Activated CD8-positive, alpha-beta memory T cell treated with anti-CD3 and anti-CD28 coated beads for 48 hours (primary cell): ENCODE measurements around the gene PTPN3.

Experiments
- DNase-seq, 3 experiments: peaks; one replicate each; pipeline ENCODE4 v3.0.0-alpha.2; 2020; ENCODE audit warnings: low read depth in 2 of 3, low spot score in 2 of 3

PTPN3 gene

DNA sequence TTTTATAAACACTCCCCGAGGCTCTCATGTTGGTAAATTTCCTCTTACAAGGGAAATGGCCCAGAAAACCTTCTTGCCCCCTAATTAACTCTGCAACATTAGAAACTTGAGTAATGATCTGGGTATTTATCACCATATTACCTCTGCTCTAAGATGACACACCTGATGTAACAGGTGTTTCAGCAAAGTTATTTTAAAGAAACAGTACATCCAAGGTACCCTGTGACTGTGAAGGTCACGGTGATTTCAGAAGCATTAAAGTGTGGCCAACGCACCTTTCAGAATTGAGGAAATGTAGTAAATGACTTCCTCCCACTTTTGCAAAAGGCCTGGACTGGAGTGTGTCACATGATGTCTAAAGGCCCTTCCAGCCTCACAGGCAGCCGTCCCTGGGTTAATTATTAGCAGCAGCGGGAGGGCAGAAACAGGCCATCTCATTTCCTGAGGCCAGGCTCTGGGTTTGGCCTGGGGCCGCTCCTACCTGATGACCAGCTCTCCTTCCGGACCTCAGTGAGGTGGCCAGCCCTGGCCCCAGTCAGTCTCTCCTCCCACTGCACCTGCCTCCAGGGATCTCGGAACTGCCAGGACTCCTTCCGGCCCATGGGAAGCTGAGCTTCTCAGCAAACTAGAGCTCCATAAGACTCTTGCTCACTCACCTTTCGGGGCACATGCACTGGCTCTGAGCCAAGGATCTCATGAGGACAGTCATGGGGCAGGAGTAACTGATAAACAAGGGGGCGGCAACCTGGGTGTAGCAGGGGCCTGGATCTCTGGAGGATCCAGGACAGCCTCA, 20.7 kb downstream of the PTPN3 start:
- no peak for DNase-seq

DNA sequence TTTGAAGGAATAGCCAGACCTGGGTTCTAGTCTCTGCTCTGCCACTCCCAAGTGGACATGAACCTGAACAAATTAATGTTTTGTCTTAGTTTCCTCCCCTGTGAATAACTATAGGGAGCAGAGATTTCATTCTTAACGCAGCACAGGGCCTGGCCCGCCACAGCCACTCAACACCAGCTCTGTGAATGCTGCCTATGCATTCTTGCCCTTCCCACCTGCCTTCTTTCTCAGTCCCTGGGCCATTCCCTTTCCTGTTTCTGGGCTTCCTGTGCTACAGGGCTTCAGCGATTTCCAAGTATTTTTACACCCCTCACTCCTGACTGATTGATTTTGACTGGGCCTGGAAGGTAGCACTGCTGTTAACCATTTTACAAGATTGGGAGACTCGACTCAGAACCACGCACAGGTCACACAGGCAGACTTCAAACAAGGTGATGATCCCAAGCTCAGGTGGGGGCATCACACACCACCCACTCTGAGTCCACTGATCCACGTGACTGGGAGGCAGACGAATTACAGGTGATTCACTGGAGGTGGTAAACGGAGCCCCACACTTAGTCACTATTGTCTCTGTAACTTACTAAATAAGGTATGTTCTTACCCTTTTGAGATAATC, 21.4 kb downstream of the PTPN3 start:
- DNase-seq, result no peak

DNA sequence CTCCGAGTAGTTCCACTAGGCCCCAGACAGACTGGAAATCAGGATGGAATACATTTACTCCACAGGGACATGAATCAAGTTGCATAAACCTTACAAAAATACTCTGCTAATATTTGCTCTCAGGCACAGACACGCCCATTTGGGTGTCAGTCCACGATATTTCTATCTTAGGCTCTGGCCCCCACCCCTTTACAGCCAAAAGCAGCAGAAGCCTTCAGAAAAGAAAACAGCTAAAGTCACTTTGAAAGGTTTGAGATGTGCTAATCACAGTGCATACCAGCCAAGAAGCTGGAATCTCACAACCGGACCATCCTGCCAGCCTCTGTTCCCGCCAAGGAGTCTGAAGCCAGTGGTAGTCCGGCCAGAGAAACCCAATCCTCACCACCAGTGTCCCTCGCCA, 22.6 kb downstream of the PTPN3 start:
- no peak for DNase-seq

DNA sequence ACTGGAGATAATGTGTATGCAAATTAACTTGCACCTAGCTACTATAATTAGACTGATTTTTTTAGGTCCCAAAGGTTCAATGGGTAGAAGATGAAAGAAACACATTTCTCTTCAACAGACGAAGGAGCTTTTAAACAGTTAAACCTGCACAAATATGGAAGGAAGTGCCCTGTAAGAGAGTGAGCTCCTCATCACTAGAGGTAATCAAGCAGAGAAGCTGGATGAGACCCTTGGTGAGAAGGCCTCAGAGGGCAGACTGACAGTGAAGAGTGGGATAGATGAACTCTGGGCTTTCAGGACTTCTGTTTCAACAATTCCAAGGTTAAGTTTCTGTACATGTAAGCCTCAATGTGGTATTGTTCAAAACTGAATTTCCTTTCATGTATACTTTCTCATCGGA, 23.2 kb downstream of the PTPN3 start:
- DNase-seq, result no peak

DNA sequence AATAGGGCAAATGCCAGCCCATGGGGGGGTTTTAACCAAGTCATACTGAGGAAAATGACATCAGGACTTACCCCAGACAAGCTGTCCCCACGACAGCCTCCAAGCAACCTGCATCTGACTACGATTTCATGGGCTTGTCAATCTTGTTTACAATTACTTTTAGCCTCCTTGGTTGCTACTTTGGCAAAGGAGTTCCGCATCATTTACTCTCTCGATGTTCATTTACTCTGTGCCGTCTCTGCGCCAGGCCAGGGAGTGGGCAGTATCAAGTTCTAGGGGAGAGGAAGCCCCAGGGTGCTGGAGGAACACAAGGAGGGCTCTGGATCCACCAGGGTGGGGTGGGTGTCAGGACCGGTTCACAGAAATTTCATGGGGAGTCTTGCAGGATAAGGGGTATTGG, 23.9 kb downstream of the PTPN3 start:
- DNase-seq, result no peak

DNA sequence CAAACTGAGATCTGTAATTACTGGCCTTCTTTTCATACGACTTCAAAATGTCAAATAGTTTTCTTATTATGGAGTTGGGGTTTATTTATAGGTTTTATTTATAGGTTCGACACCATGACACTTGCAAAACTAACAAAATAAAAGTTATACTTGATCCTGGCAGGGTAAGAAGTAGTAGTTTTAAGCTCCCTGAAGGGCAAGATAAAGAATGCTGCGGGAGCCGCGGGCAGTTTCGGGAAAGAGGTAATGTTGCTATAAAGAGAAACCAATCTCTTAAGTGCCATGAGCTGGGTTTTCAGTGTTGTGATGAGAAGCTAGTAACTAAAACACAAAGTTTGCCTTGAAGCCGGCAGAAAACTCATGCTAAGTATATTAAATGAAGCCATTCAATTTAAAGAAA, 24.8 kb downstream of the PTPN3 start:
- no peak for DNase-seq

DNA sequence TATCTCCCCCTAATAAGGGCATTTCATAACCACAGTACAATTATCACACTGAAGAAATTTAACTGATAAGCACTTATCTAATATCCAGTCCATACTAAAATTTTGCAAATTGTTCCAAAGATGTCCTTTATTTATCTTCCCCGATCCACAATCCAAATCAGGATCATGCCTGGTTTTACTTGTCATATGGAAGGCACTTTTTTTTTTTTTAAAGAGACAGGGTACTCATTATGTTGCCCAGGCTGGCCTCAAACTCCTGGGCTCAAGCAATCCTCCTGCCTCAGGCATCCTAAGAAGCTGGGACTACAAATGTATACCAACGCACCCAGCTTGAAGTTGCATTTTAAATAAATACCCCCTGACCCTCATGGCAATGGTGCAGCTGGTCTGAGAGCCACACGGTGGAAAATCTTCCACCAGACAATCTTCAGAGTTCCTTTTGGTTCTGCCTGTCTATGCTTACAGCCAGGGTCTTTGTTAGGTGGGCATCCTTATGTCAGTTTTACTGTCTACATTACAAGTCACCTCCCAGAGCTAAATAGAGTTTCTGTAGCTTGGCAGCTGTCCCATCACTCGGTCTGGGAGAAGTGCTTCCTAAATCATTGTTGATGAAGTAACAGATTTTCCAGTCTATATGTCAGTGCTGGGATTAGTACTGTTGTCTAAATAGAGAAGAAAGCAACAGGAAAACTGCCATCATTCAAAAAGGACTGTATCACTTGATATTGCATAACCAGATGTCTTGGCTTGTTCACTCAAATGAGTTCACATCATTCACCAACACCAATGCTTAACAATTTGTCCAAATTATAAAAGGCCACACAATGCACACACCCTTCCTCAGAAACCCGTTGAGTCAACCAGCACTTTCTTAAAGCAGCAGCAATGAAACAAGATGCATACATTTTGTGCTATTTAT, 26.4 kb downstream of the PTPN3 start:
- DNase-seq, result no peak

DNA sequence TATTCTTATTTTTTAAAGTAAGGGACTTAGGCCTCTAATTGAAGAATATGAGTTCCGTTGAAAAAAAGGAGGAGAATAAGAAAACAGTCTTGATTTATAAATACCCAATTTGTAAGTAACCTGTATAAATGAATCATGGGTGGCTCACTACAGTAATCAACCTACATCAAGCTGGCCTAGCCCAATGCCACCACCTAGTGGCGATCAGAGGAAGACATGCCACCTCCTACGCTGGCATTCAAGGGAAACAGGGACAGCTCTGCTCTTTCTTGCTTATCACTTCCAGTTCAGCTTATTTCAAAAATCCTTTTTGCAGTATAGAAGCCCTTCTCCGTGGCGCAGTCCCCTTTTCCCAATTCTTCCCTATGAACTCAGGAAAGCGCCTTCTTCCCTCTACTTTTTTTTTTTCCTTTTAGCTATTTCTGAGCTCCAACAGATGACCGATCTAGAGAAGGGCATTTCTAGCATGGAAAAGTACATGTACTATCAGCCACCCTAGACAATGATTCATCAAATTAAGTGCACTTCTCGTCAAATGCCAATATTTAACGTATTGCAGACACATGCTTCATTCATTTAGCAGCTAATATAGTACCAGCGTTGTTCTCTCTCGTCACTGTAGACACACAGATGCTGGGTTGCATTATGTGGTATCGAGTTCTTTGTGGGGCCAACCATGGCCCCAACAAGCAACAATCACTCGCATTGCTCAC, 28.3 kb downstream of the PTPN3 start:
- peak; percentile 8 to 36 (median 21) for DNase-seq

DNA sequence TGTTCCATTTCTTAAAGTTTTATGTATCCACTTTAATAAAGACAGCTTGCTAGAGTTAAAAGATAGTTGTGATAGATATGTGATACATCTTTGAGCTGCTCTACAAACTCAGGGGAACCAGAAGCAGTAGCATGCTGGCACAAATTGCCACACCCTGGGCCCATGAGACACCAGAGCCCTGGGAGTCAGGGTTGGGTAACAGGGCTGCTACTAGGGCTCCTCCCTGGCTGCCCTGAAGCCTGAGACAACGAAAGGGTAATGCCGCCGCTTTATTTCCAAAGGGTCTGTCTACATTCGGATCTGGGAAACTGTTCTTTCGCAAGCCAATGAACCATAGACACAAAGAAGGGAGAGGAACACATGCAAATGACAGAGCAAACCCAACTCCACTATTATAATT, 29.2 kb downstream of the PTPN3 start:
- DNase-seq, result no peak

DNA sequence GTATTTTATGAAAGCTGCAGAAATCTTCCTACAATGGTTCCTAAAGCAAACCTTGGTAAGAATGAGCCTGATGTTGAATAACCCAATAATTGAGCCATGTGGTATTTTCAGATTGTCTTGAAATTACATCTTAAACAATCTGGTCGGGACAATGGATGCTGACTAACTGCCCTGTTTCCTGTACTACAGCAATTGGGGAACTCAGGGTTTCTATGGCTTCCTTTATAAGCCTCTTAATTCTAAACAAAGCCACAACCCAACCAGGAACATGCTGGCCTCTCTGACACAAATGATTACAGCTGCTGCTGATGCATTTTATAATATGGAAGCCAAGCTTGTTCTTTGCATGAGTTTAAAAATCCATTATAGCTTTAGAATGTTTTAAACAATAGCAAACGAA, 30.2 kb downstream of the PTPN3 start:
- no peak for DNase-seq

DNA sequence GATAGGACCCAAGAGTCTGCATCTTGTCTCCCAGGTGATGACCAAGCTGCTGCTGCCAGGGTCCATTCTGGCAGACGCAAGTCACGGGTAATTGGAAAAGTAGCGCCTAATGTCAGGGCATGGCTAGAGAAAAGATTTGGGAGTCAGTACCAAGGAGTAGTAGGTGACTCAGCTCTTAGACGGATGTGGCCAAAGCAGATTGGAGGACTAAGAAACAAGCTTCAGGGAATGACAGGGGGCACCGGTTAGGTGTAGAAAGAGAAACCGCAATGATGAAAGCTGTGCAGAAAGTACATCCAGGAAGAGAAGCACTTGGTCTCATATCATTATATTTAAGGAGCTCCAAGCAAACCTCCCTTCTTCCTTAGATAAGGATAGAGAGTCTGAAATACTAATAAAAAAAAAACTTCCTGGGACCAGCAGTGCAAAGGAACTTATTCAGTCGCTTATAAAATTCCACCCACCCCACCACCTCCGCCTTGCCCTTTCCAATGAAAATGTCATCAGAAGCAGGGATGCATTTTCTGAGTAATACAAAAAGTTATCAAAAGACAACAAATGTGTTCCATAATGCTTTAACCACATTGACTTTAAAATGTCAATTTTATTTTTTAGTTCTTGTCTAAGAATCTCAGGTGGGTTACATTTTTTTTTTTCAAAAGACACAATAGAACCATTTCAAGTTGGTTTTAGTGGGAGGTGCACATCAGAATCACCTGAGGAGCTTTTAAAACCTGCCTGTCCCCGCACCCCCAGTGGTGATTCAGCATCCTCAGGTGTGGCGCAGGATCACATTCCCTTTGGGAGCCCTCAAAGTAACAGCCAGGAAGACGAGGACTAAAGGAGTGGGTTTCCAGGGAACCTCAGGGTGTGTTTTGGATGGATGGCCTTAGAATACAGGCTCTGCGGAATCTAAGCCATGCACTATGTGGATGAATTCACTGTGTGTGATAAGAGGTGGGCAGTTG, 31.2 kb downstream of the PTPN3 start:
- DNase-seq, result no peak

DNA sequence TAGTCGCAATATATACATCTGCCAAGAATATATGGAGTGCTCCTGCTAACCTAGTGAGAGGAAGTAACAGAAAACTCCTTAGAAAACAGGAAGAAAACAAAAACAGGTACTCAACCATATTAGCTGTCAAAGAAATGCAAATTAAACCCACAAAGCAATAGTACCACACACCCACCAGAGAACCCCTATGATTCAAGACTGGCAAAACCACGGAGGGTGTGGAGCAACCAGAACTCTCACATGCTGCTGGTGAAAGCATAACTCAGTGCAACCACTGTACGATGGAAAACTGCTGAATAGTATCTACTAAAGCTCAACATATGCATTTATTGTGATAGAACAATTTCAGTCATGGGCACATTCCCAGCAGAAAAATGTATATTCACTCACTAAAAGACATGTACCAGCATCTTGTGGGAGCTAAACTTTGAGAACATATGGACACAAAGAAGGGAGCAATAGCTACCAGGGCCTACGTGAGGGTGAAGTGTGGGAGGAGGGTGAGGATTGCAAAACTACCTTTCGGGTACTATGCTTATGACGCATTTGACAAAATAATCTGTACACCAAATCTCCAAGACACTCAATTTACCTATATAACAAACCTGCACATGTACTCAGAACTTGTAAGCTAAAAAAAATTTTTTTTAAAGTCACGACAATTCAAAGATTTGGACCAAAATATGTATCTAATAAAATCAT, 34.0 kb downstream of the PTPN3 start:
- DNase-seq, result no peak

DNA sequence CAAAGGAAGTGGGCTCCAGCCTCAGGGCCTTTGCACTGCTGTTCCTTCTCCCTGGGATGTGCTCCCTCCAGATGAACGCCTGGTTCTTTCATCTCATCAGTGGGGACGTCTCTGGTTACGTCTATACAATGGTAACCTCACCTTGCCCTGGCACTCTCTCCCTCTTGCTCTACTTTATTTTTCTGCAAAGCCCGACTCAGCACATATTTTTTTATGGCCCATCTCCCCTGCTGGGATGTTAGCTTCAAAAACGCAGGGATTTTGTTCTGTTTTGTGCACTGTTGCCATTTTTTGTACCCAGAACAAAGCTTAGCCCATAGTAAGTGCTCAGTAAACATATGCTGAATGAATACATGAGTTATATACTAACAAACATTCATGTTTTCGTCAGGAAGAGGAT, 37.5 kb downstream of the PTPN3 start:
- DNase-seq, result no peak

DNA sequence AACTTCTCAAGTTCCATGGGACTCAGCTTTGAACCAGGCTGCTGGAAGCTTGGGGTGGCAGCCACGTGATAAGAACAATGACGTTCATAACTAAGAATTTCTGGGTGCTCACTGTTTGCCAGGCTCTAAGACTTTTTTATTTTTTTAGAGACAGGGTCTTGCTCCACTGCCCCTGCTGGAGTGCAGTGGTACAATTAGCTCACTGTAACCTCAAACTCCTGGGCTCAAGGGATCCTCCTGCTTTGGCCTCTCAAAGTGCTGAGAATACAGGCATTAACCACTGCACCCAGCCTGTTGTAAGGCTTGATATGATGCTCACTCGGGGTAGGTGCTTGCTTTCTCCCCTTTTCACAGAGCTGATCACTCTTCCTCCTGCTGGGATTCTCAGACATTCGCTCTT, 38.7 kb downstream of the PTPN3 start:
- DNase-seq, result no peak

DNA sequence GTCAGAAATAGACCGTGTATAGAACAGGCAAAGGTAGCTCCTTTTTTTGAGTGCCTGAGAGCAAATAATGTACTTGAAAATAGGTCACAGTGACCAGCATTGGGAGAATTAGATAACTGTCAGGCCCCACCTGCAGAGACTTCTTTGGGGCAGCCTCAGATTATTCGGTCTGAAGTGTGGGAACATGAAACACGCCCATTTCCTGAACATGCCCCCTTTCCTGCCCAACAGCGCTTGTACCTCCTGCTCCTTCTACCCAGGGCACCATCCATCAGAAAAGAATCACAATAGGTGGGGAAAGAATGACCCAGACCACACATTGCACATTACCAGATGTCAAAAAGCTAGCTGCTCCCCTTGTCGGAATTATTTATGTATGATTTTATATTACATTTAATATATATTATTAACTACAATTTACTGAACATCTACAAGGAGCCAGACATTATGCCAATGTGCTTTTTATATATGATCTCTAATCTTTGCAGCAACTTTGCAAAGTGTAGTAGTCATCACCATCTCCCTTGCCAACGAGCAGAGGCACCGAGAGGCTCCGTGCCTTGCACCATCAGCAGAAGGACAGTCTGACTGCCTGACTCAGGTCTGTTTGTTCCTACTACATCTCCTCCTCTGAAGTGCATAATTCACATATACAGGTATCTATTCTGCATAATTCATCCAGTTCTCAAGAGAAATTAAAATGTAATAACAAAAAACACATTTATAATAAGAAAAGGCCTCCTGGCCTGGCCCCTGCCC, 39.5 kb downstream of the PTPN3 start:
- no peak for DNase-seq

DNA sequence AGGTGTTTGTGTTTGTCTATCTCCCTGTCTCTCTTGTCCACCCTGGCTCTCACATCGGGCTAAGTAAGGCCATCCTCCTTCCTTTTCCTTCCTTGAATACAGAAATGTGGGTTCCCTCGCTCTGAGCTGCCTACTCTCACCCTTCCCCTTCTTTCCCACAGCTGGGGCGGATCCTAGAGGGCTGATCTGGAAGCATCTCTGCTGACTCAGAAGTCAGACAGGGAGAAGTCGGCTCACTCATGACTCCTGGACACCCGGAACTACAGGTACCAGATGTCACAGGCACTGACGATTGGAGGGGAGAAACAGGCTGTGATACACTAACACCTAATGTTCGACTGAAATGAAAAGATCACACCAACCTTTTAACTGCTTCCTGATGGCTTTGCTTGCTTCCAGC, 41.3 kb downstream of the PTPN3 start:
- DNase-seq, result no peak

DNA sequence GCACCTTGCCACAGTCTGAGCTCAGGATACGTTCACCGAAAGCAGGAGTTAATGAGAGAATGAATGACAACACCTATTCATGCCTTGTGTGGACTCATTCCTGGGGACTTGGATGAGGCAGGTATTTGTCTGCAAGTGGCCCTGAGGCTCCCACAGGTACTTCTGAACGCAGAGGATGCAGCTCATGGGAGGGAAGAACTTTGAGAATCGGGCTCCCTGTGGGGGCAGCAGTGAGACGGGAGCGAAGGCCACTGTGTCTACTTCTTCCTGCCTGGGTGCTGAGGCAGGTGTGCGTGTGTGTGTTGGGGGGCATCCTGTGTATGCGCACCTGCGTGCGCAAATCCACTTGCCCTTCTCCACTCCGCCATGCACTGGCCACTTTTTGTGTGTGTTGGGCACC, 42.2 kb downstream of the PTPN3 start:
- DNase-seq, result no peak

DNA sequence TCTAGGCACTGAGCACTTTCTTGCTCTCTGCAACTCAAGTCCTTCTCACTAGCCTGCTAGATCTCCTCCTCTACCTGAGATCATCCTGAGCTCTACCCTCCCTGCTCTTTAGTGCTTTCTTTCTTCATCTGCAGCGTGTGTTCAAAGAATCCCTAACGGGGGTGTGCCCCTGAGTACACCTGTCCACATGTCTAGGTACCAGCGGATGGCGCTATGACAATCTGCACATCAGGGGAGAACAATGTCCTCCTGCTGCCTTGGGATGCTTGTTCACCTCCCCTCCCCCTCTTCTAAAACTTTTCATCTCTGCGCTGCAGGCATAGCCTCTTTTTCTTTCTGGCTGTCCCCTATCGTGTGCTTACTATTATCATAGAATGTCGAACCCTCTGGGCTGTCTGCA, 42.7 kb downstream of the PTPN3 start:
- no peak for DNase-seq

DNA sequence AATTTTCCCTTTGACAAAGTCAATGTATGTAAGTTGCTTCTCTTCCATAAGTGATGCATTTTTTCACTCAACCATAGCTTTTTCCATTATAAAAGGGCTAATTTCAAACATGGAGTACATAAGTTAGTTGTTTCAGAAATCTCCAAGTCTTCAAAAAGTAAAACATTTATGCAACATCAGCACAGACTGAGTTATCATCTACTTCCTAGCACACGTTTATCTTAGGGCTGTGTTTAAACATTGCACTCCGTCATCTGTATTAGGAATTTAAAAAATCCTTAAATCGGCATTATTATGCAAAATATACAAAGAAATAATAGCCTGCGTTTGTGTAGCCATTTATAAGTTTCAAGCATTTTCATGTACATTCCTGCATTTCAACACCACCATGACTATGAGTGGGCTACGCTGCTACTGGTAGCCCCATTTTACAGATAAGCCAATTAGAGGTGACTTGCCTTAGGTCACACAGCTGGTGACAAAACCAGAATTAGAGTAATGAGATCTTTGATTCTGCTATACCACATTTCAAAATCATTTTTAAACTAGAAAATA, 43.4 kb downstream of the PTPN3 start:
- DNase-seq, result no peak
